Keratinocyte (primary cell): ENCODE data around the gene TPST2. TPM values are rescaled to one million over a fixed set of nuclear protein-coding genes. Genes with fewer than 3 reads are reported as not detected.

Experiments used
- DNase-seq: peaks from one replicate; pipeline ENCODE4 v3.0.0-alpha.2; 2011; ENCODE audit warnings: low read depth, missing footprints, low spot score
- FAIRE-seq: peaks from 2 replicates; lab custom pipeline; 2011; peaks lifted over from hg19 to GRCh38; lab: Jason Lieb, UNC
- H2AFZ ChIP-seq: 2 replicates; pipeline ENCODE4 v1.6.0; 2012; ENCODE audit warnings: low read length, control low read depth, inconsistent platforms; ENCODE audit not compliant: control insufficient read depth
- H3K27ac ChIP-seq: 2 replicates; pipeline ENCODE4 v1.5.1; 2011; ENCODE audit warnings: low read length; ENCODE audit not compliant: control insufficient read depth, insufficient read depth
- H3K27me3 ChIP-seq: 3 replicates; pipeline ENCODE4 v1.6.0; 2011; ENCODE audit warnings: low read length; ENCODE audit not compliant: control insufficient read depth, insufficient read depth; ENCODE audit errors: extremely low read depth
- H3K36me3 ChIP-seq, 2 experiments: 2 replicates in 1 of 2; 3 replicates in 1 of 2; pipeline ENCODE4 v1.5.1; 2011; ENCODE audit warnings: low read length in 2 of 2, mild to moderate bottlenecking in 1 of 2; ENCODE audit not compliant: control insufficient read depth in 2 of 2, insufficient read depth in 2 of 2; ENCODE audit errors: extremely low read depth in 1 of 2
- H3K4me1 ChIP-seq: 3 replicates; pipeline ENCODE4 v1.5.1; 2011; ENCODE audit warnings: low read length; ENCODE audit not compliant: control insufficient read depth, insufficient read depth; ENCODE audit errors: extremely low read depth
- H3K4me2 ChIP-seq: 3 replicates; pipeline ENCODE4 v1.6.0; 2011; ENCODE audit warnings: low read depth, low read length; ENCODE audit not compliant: control insufficient read depth, insufficient read depth; ENCODE audit errors: extremely low read depth
- H3K4me3 ChIP-seq, 3 experiments: fragments of 200-600 bp in 1 of 3; sonication (generic) in 1 of 3; 2 replicates in 2 of 3; 3 replicates in 1 of 3; pipeline ENCODE4 v1.5.1; 2011 to 2016; ENCODE audit warnings: low read length in 3 of 3, mild to moderate bottlenecking in 3 of 3, control low read depth in 2 of 3, inconsistent platforms in 1 of 3, low read depth in 1 of 3, mixed read lengths in 1 of 3, mixed run types in 1 of 3, moderate library complexity in 1 of 3; ENCODE audit not compliant: control insufficient read depth in 2 of 3, insufficient read depth in 2 of 3; ENCODE audit errors: extremely low read depth in 1 of 3
- H3K79me2 ChIP-seq: 2 replicates; pipeline ENCODE4 v1.6.0; 2012; ENCODE audit warnings: low read length; ENCODE audit not compliant: control insufficient read depth, insufficient read depth
- H3K9ac ChIP-seq: 3 replicates; pipeline ENCODE4 v1.6.0; 2011; ENCODE audit warnings: low read length; ENCODE audit not compliant: control insufficient read depth, insufficient read depth; ENCODE audit errors: extremely low read depth
- H3K9me1 ChIP-seq: 3 replicates; pipeline ENCODE4 v1.6.0; 2011; ENCODE audit warnings: low read length; ENCODE audit not compliant: control insufficient read depth, insufficient read depth; ENCODE audit errors: extremely low read depth
- H3K9me3 ChIP-seq: 2 replicates; pipeline ENCODE4 v1.5.1; 2012; ENCODE audit warnings: low read depth, low read length; ENCODE audit not compliant: control insufficient read depth
- H4K20me1 ChIP-seq: 3 replicates; pipeline ENCODE4 v1.6.0; 2011; ENCODE audit warnings: low read length; ENCODE audit not compliant: control insufficient read depth, insufficient read depth; ENCODE audit errors: extremely low read depth
- CTCF ChIP-seq, 3 experiments: IDR thresholded peaks in 1 of 3; conservative IDR thresholded peaks in 1 of 3; optimal IDR thresholded peaks in 1 of 3; 2 replicates in 2 of 3; 3 replicates in 1 of 3; pipeline versions ENCODE3 to v1.5.1; 2011; ENCODE audit warnings: low read length in 3 of 3, mild to moderate bottlenecking in 3 of 3, moderate library complexity in 2 of 3, control low read depth in 1 of 3, inconsistent platforms in 1 of 3; ENCODE audit not compliant: insufficient read depth in 2 of 3; ENCODE audit errors: extremely low read depth in 1 of 3
- EZH2 ChIP-seq: IDR thresholded peaks from one replicate; pipeline ENCODE4 v1.6.1; 2012; ENCODE audit warnings: inconsistent platforms, mild to moderate bottlenecking, low read length, moderate library complexity
- dilution Hi-C: fragments of 300-500 bp; cut with MboI; formaldehyde crosslinking; loops from one replicate; pipeline ENCODE4 v1.7.0; 2020; ENCODE audit warnings: low sequenced_read_pairs; ENCODE audit not compliant: extremely low pct_ligation_motif_present
- polyA plus RNA-seq, 5 experiments: library from polyadenylated mRNA; depleted of rRNA in 3 of 5; stranded (reverse) in 3 of 5; stranded (forward) in 1 of 5; unstranded in 1 of 5; fragments of >200 nt; gene quantifications; 1 replicate in 1 of 5; 2 replicates in 3 of 5; 3 replicates in 1 of 5; pipeline versions ENCODE4 v1.2.1 to v1.2.3, GENCODE V29; 2011 to 2012; ENCODE audit warnings: missing spikeins in 2 of 5, low read depth in 1 of 5, low replicate concordance in 1 of 5

Gene TPST2
- polyA plus RNA-seq, 1 donor (not counting 4 experiments of a cell fraction or from before 2014, with no cell fraction given): 22.4 TPM

DNA sequence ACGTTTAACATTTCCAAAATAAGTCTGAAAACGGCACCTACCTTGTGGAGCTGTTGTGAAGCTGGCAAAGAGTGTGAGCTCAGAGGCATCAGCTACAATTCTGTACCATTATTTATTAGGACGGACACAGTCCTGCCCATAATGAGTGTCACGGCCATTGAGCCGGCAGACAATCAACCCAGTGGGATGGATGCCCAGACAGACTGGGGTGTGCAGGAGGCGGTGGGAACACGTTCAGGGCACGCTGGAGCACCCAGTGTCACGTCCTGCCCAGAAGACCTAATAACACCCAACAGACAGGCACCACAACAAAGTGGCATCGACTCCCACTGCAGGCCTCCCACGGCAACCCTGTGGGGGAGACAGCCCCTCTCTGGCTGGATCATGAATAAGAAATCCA, 34.5 kb downstream of the TPST2 start:
- H3K9me1 ChIP-seq: no peaks in the 10 kb centered on the region
- peaks cover 20% of the 10 kb centered on the region for H3K79me2 ChIP-seq
- H3K27me3 ChIP-seq: no peaks in the 10 kb centered on the region
- H3K9ac ChIP-seq: no peak overlapping the region
- no peak overlapping the region for H2AFZ ChIP-seq
- peaks cover 0 to 1% of the 10 kb centered on the region in 2 experiments for H3K36me3 ChIP-seq
- dilution Hi-C loops: no loop called here
- peaks cover 29% of the 10 kb centered on the region for H3K4me1 ChIP-seq
- H4K20me1 ChIP-seq: no peaks in the 10 kb centered on the region
- TF ChIP-seq EZH2 (no peak), CTCF (optimal IDR thresholded peaks at IDR 0.05 in 1 of 3, IDR thresholded peaks at IDR 0.05 in 1 of 3, conservative IDR thresholded peaks at IDR 0.05 in 1 of 3; ENCODE audit: extremely low read depth in 1 of 3, insufficient read depth in 2 of 3, low read length in 3 of 3) (no peak)
- H3K4me2 ChIP-seq: no peak overlapping the region
- H3K9me3 ChIP-seq: no peaks in the 10 kb centered on the region
- H3K4me3 ChIP-seq: no peak overlapping the region
- FAIRE-seq (no peak), DNase-seq (no peak)
- H3K27ac ChIP-seq: no peak overlapping the region

- no peak for FAIRE-seq
- Histone ChIP-seq H4K20me1 (no peaks in the 10 kb centered on the region), H3K36me3 (peaks cover 0 to under 1% of the 10 kb centered on the region in 2 experiments), H3K27me3 (no peaks in the 10 kb centered on the region), H3K27ac (no peak overlapping the region), H3K79me2 (peaks cover 19% of the 10 kb centered on the region), H3K9me1 (no peaks in the 10 kb centered on the region), H3K9ac (no peak overlapping the region), H3K9me3 (no peaks in the 10 kb centered on the region), H3K4me1 (peaks cover 32% of the 10 kb centered on the region), H3K4me2 (no peak overlapping the region), H2AFZ (no peak overlapping the region), H3K4me3 (no peak overlapping the region)
- dilution Hi-C loops: no loop called here
- TF ChIP-seq EZH2 (no peak), CTCF (optimal IDR thresholded peaks at IDR 0.05 in 1 of 3, IDR thresholded peaks at IDR 0.05 in 1 of 3, conservative IDR thresholded peaks at IDR 0.05 in 1 of 3; ENCODE audit: extremely low read depth in 1 of 3, insufficient read depth in 2 of 3, low read length in 3 of 3) (no peak)
- DNase-seq: no peak
Observed at GRCh38 chr22:26554956-26555355, 35.0 kb downstream of the TPST2 start.
